HG02970 (cell line): ENCODE measurements around the gene RPS6KA2.

Experiments
- ATAC-seq: cut with Tn5 transposase; IDR thresholded peaks from one replicate; pipeline ENCODE4 v1.9.1; 2021; ENCODE audit warnings: mild to moderate bottlenecking, moderate library complexity, moderate number of reproducible peaks; ENCODE audit not compliant: unreplicated experiment, low FRiP score

RPS6KA2 gene

GRCh38 chr6:166627033-166627874, at the start of gene RPS6KA2:
RPS6KA2 (minus strand) TSS chr6:166627251; CDS start chr6:166627019, 232 bp downstream.
- peak; percentile 90 for ATAC-seq

DNA sequence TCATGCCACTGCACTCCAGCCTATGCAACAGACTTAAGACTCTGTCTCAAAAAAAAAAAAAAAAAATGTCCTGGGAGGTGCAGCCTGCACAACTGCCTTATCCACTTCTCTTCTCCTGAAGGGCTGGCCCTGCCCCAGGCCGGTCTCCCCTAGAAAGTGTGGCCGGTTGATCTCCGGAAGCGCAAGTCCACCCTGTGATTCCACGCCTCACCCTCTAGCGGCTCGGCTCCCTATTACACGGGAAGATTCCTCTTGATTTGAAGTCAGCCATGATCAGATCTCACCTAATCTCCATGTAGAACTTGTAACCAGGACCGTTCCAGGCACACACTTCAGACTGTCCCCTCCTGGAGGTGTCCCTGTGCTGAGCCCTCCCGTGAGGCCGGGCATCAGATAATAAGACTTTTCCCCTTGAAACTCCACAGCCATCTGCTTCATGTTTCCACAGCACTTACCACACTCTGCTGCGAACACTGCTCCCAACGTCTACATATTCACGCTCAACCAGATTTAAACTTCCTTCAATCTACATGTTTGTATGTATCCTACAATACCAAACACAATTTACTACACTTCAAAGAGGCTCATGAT, 49.3 kb upstream of the RPS6KA2 start:
- no peak for ATAC-seq

GRCh38 chr6:166675736-166676135, 48.7 kb upstream of the RPS6KA2 start:
- no peak for ATAC-seq

DNA sequence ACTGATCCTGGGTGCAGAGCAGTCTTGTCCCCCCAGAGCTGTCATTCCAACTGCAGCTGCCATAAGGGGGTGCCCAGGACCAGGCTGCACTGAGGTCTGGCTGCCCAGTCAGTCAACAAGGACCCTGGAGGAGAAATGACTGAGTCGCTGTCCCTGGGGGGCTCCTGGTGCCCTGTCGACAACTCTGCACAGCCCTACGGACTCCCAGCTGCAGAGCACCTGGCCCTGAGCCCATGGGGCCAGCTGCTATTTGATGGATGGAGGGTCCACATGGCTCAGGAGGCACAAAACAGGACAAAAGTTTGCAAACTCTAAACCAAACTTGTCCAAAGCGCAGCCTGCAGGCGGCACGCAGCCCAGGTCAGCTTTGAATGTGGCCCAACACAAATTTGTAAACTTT, 46.3 kb upstream of the RPS6KA2 start:
- no peak for ATAC-seq

DNA sequence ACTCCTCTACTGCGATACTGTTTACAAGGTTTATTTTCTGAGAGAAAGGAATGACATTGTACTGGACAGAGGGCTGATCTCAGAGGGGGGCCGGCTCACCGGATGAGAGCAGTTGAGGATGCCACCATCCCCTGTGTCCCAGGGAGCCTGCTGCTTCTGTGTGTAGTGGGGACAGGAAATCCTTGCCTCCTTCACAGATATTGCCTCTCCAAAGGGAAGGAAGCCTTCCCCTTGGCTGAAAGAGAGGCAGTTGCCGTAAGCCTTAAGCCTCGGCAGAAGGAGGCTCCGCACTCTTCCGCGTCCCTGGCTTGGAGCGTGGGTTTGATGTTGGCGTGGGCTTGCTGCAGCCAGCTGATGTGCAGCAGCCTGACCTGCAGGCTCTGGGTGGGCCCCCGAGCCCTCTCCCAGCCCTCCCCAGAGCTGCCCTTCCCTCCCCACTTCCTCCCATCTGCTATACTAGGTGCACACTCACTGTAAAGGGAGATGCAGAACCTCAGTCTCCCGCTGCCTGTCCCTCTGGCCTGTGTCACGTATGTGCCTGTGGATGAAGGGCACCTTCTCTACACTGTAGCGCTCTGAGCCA, 45.7 kb upstream of the RPS6KA2 start:
- no peak for ATAC-seq

- ATAC-seq: no peak
Measured at GRCh38 chr6:166672146-166672545, 45.1 kb upstream of the RPS6KA2 start.

GRCh38 chr6:166671434-166672081, 44.5 kb upstream of the RPS6KA2 start:
- no peak for ATAC-seq

DNA sequence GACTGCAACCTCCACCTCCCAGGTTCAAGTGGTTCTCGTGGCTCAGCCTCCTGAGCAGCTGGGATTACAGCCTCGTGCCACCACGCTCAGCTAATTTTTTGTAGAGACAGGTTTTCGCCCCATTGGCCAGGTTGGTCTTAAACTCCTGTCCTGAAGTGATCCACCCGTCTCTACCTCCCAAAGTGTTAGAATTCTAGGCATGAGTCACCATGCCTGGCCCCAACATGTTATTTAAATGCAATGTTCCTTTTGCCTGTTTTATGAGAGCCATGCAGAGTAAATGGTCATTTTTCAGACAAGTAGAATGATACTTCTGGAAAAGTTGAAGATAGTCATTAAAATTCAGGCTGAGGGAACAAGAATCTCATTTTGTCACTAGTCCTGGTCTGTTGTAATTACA, 43.8 kb upstream of the RPS6KA2 start:
- no peak for ATAC-seq

- no peak for ATAC-seq
Measured at GRCh38 chr6:166670013-166670412, 43.0 kb upstream of the RPS6KA2 start.

GRCh38 chr6:166667796-166668610, 41.0 kb upstream of the RPS6KA2 start:
- ATAC-seq: no peak

- no peak for ATAC-seq
Measured at GRCh38 chr6:166664135-166664534, 37.1 kb upstream of the RPS6KA2 start.

- ATAC-seq: no peak
Measured at GRCh38 chr6:166663568-166663967, 36.5 kb upstream of the RPS6KA2 start.

- ATAC-seq: no peak
Measured at GRCh38 chr6:166662690-166663089, 35.6 kb upstream of the RPS6KA2 start.

- ATAC-seq: no peak
Measured at GRCh38 chr6:166661327-166662085, 34.5 kb upstream of the RPS6KA2 start.

DNA sequence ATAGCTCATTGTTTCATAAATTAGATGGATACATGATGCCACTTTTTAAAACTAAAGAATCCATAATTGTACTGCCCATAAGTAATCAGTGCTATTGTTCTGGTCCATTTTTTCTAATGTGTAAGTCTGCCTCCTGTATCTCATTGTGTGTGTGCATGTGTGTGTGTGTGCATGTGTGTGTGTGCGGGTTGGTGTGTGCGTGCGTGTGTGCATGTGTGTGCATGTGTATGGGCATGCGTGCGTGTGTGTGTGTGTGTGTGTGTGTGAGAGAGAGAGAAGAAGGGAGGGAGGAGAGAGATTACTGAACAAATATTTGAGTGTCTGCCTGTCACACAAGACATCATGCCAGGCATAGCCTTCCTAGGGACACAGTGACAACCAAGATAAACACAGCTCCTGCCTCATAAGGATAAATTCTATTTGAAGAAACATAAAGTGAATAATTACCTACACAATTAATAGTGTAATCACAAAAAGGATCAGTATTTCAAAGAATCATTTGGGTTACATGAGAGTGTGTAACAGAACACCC, 33.2 kb upstream of the RPS6KA2 start:
- ATAC-seq: no peak

- no peak for ATAC-seq
Measured at GRCh38 chr6:166659581-166659980, 32.5 kb upstream of the RPS6KA2 start.

DNA sequence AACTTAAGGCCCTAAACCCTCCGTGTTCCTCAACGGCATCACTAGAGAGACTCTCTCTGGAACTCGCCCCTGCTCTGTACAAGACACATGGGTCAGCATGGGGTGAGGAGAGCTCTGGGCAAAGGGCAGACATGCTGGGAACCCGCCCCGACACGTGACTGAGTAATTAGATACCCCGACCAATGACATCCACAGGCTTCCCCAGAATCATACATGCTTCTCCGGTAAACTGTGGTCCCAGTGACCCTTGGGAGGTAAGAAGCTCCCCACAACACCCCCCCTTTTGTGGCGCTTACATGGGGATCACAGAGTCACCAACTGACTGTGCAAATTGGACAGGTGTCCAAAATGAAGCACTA, 31.7 kb upstream of the RPS6KA2 start:
- ATAC-seq: no peak

DNA sequence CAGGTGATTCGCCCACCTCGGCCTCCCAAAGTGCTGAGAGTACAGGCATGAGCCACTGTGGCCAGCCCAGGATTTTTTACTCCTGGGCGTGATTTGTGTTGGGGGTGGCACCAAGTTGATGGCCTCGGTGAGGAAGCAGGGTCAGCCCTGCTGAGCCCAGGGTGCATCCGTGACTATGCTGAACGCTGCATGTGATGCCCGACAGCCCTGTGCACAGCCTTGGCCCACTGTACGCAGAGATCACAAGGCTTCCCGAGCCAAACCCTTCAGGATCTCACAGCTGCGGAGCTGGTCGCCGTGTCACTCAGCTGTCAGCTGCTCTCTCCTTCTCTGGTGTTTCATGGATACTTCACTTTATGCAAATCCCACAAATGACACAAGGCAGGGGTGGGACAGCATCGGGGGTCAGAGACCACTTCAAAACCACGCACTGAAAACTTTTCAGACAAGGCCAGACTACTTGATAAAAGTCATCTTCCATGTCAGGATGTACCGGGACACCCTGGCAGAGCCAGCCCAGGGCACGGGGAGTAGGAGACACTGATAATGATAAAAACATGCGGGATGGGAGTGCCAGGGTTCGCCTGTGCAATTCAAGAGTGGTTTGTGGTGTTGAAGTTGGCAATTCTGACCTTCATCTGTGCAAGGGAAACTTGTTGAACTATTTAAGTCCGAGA, 31.2 kb upstream of the RPS6KA2 start:
- no peak for ATAC-seq

DNA sequence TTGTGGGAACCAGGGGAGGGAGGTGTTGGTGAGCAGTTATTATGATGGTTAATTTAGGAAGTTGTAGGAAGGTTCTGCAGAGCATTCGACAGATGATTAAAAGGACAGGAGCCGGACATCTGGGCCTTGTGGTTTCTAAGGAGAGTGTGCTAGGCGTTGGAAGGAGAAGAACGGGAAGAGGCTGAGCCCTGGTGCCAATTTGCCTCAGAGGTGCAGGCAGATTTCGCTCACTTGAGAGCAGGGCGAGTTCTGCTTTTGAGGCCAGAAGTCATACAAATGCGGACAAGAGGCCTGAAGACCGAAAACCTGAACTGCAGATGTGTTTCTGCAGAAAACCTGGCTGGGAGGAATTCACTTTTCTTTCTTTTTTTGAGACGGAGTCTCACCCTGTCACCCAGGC, 30.5 kb upstream of the RPS6KA2 start:
- no peak for ATAC-seq
